Motor neuron (in vitro differentiated cells): Measurements from ENCODE around the gene MED22. TPM values are rescaled to one million over a fixed set of nuclear protein-coding genes. Genes with fewer than 3 reads are reported as not detected.

ENCODE experiments used
- ATAC-seq, 8 experiments: fragments of 200-7000 bp; cut with Tn5 transposase; replicated peaks in 6 of 8; 2 replicates each; pipeline ENCODE4 v1.8.0; 2021; ENCODE audit warnings: mild to moderate bottlenecking in 8 of 8, moderate library complexity in 8 of 8
- H3K27ac ChIP-seq, 2 donors: fragments of 250-450 bp; sonication (Bioruptor Pico); 2 replicates each; pipeline ENCODE4 v1.9.0; 2021; ENCODE audit warnings: antibody characterized with exemption in 2 of 2, mild to moderate bottlenecking in 2 of 2, moderate library complexity in 1 of 2
- H3K4me1 ChIP-seq, 2 donors: fragments of 250-450 bp; sonication (Bioruptor Pico); replicated peaks in 1 of 2; 2 replicates each; pipeline ENCODE4 v1.6.1; 2021; ENCODE audit warnings: antibody characterized with exemption in 2 of 2, mild to moderate bottlenecking in 2 of 2, moderate library complexity in 1 of 2
- H3K4me3 ChIP-seq, 5 donors: fragments of 250-450 bp; sonication (Bioruptor Pico); 2 replicates each; pipeline ENCODE4 v1.9.0; 2021; ENCODE audit warnings: antibody characterized with exemption in 5 of 5, mild to moderate bottlenecking in 5 of 5, moderate library complexity in 4 of 5
- WGBS, 10 experiments: fragments of 450-650 bp; shearing (Covaris generic); methylation state at CpG; one replicate each; pipeline ENCODE4 v1.0.0; 2022; 5-methylcytosine and 5-hydroxymethylcytosine counted together
- in situ Hi-C, 9 experiments: fragments of 400-800 bp; cut with MboI; loops; one replicate each; pipeline ENCODE4 v1.15.0; 2021; ENCODE audit warnings: low sequenced_read_pairs in 9 of 9, low pct_unique_long_range_greater_than_20kb in 2 of 9; ENCODE audit not compliant: unreplicated experiment in 9 of 9
- total RNA-seq, 8 experiments: library from RNA; unstranded; fragments of 300-600 nt; gene quantifications; 2 replicates each; pipeline versions ENCODE4 v1.2.3 to v1.2.4, GENCODE V29; 2022

MED22 gene
- total RNA-seq, 8 experiments from 2014 or later = 14.2 to 36.9 (median 20.4) TPM

- no peak for ATAC-seq
- peaks cover 7 to 8% of the 10 kb centered on the region in 2 donors for H3K4me1 ChIP-seq
- no peak overlapping the region for H3K27ac ChIP-seq
- 60 to 100% (median 87%) methylated on average over 1 to 14 of the region's 21 CpGs for WGBS, 10 experiments
- in situ Hi-C loops = loop anchor here in 1 of 9 experiments (10.0 kb wide), 1 partner anchor 124 kb away; no protein-coding TSS in a partner anchor
- no peak overlapping the region for H3K4me3 ChIP-seq
Measured at GRCh38 chr9:133360400-133361393, 12.8 kb upstream of the MED22 start.

GRCh38 chr9:133359399-133360175 is 11.7 kb upstream of the MED22 start:
- ATAC-seq = peak in 1 of 8 experiments; percentile 7
- in situ Hi-C loops = loop anchor here in 1 of 9 experiments (10.0 kb wide), 1 partner anchor 125 kb away; no protein-coding TSS in a partner anchor
- peaks cover 15% of the 10 kb centered on the region in 2 donors for H3K4me1 ChIP-seq
- no peak overlapping the region for H3K27ac ChIP-seq
- no peak overlapping the region for H3K4me3 ChIP-seq
- WGBS, 10 experiments = 14 to 92% (median 60%) methylated on average over 1 to 7 of the region's 20 CpGs; no CpG with 5 or more reads in 6 of the 10 experiments

GRCh38 chr9:133357656-133358055 is 9.7 kb upstream of the MED22 start:
- Histone ChIP-seq H3K27ac (no peak overlapping the region), H3K4me1 (peaks cover 15% of the 10 kb centered on the region in 2 donors), H3K4me3 (peak overlapping the region in 3 of 5 donors; percentile 67 to 97 (median 85))
- 77 to 93% (median 81%) methylated on average over 2 to 8 of the region's 14 CpGs; no CpG with 5 or more reads in 6 of the 10 experiments for whole genome bisulfite sequencing, 10 experiments
- ATAC-seq = no peak
- in situ Hi-C loops = no loop called here

- in situ Hi-C loops = no loop called here
- Histone ChIP-seq H3K4me3 (peak within 1 kb of the TSS; percentile 67 to 97 (median 75)), H3K4me1 (peaks cover 15% of the 10 kb centered on the region in 2 donors), H3K27ac (peak within 1 kb of the TSS; percentile 75 to 93)
- peak; percentile 73 to 90 (median 84) for ATAC-seq
- WGBS, 10 experiments = 0% methylated on average over 2 to 4 of the region's 78 CpGs; no CpG with 5 or more reads in 8 of the 10 experiments
Measured at GRCh38 chr9:133356391-133357091, 8.6 kb upstream of the MED22 start, which contains the start of the genes SURF1 and SURF2. Gene SURF1 (minus strand): TSS chr9:133356487. CDS start chr9:133356453, 34 bp downstream. Gene SURF2 (plus strand): TSS chr9:133356550. CDS start chr9:133356593, 43 bp downstream.

- in situ Hi-C loops = no loop called here
- ATAC-seq = peak in 5 of 8 experiments; percentile 12 to 46 (median 42)
- H3K27ac ChIP-seq = peak overlapping the region; percentile 75 to 93
Measured at GRCh38 chr9:133355881-133356357, 8.0 kb upstream of the MED22 start.

GRCh38 chr9:133354766-133355165 is 6.8 kb upstream of the MED22 start:
- H3K4me1 ChIP-seq = peaks cover 15 to 17% of the 10 kb centered on the region in 2 donors
- no peak overlapping the region for H3K27ac ChIP-seq
- WGBS, 10 experiments = 33 to 100% (median 77%) methylated on average over 1 to 4 of the region's 7 CpGs; no CpG with 5 or more reads in 4 of the 10 experiments
- in situ Hi-C loops = no loop called here
- H3K4me3 ChIP-seq = no peak overlapping the region
- no peak for ATAC-seq

More at GRCh38 chr9:133355881-133356357, 8.0 kb upstream of the MED22 start:
- Histone ChIP-seq H3K4me1 (peaks cover 15% of the 10 kb centered on the region in 2 donors), H3K4me3 (peak overlapping the region; percentile 67 to 97 (median 75))
- 0 to 7% (median 1%) methylated on average over 1 to 8 of the region's 31 CpGs; no CpG with 5 or more reads in 4 of the 10 experiments for WGBS, 10 experiments

GRCh38 chr9:133353548-133353947 is 5.6 kb upstream of the MED22 start:
- ATAC-seq = no peak
- Histone ChIP-seq H3K4me1 (peaks cover 19 to 25% of the 10 kb centered on the region in 2 donors), H3K27ac (no peak overlapping the region), H3K4me3 (no peak overlapping the region)
- in situ Hi-C loops = no loop called here
- 81 to 100% (median 96%) methylated on average over 1 to 5 of the region's 5 CpGs; no CpG with 5 or more reads in 6 of the 10 experiments for WGBS, 10 experiments

GRCh38 chr9:133352635-133353340 is 4.9 kb upstream of the MED22 start:
- H3K27ac ChIP-seq = no peak overlapping the region
- no peak for ATAC-seq
- 17 to 100% (median 83%) methylated on average over 1 to 6 of the region's 8 CpGs; no CpG with 5 or more reads in 2 of the 10 experiments for WGBS, 10 experiments

GRCh38 chr9:133351908-133352634 is 4.1 kb upstream of the MED22 start:
- Histone ChIP-seq H3K4me1 (peaks cover 14 to 18% of the 10 kb centered on the region in 2 donors), H3K27ac (no peak overlapping the region), H3K4me3 (no peak overlapping the region)
- in situ Hi-C loops = no loop called here
- 8 to 100% (median 93%) methylated on average over 2 to 10 of the region's 14 CpGs; no CpG with 5 or more reads in 3 of the 10 experiments for WGBS, 10 experiments
- ATAC-seq = peak in 3 of 8 experiments; percentile 2 to 5 (median 2)

More at GRCh38 chr9:133352635-133353340, 4.9 kb upstream of the MED22 start:
- H3K4me1 ChIP-seq = peaks cover 19 to 25% of the 10 kb centered on the region in 2 donors
- in situ Hi-C loops = no loop called here
- no peak overlapping the region for H3K4me3 ChIP-seq

- Histone ChIP-seq H3K27ac (no peak overlapping the region), H3K4me1 (peaks cover 14 to 22% of the 10 kb centered on the region in 2 donors), H3K4me3 (no peak overlapping the region)
- in situ Hi-C loops = no loop called here
- no peak for ATAC-seq
- WGBS, 10 experiments = 80 to 100% (median 91%) methylated on average over 1 to 3 of the region's 3 CpGs; no CpG with 5 or more reads in 4 of the 10 experiments
Measured at GRCh38 chr9:133351526-133351907, 3.6 kb upstream of the MED22 start.
